Measurements from ENCODE around the gene SPATA19.

- no peak for TF ChIP-seq CTCF (conservative IDR thresholded peaks at IDR 0.05; ENCODE audit: low read length)
- no peak for TF ChIP-seq EZH2phosphoT487 (IDR thresholded peaks at IDR 0.05; ENCODE audit: borderline replicate concordance)
These were observed 22.1 kb downstream of the SPATA19 start for GRCh38 chr11:133823211-133823610.
